Parathyroid adenoma (tissue), 2 donors: ENCODE results near the gene PRKCH.

Experiments
- H2AFZ ChIP-seq: fragments of 300-600 bp; sonication (generic); one replicate; pipeline ENCODE4 v1.7.0; 2017; ENCODE audit warnings: antibody characterized with exemption, mild to moderate bottlenecking
- H3K27ac ChIP-seq: fragments of 300-600 bp; sonication (generic); one replicate; pipeline ENCODE4 v1.7.0; 2017
- H3K27me3 ChIP-seq: fragments of 300-600 bp; sonication (generic); one replicate; pipeline ENCODE4 v1.7.0; 2017; ENCODE audit warnings: low read length; ENCODE audit not compliant: control insufficient read depth, insufficient read depth
- H3K36me3 ChIP-seq: fragments of 300-600 bp; sonication (generic); one replicate; pipeline ENCODE4 v1.7.0; 2017; ENCODE audit warnings: low read length; ENCODE audit not compliant: control insufficient read depth, insufficient read depth
- H3K4me1 ChIP-seq: fragments of 300-600 bp; sonication (generic); one replicate; pipeline ENCODE4 v1.7.0; 2017; ENCODE audit warnings: control low read depth
- H3K4me2 ChIP-seq: fragments of 300-600 bp; sonication (generic); one replicate; pipeline ENCODE4 v1.7.0; 2017; ENCODE audit warnings: low read length
- H3K4me3 ChIP-seq: fragments of 300-600 bp; sonication (generic); one replicate; pipeline ENCODE4 v1.7.0; 2017; ENCODE audit warnings: low read depth, low read length
- H3K79me2 ChIP-seq: fragments of 300-600 bp; sonication (generic); one replicate; pipeline ENCODE4 v1.7.0; 2017; ENCODE audit warnings: control low read depth
- H3K9ac ChIP-seq: fragments of 300-600 bp; sonication (generic); one replicate; pipeline ENCODE4 v1.7.0; 2017; ENCODE audit warnings: mild to moderate bottlenecking
- H3K9me3 ChIP-seq: fragments of 300-600 bp; sonication (generic); one replicate; pipeline ENCODE4 v1.7.0; 2017; ENCODE audit warnings: low read length; ENCODE audit not compliant: control insufficient read depth
- CTCF ChIP-seq: fragments of 300-600 bp; sonication (generic); IDR thresholded peaks from one replicate; pipeline ENCODE4 v1.7.0; 2017; ENCODE audit warnings: antibody characterized with exemption, mild to moderate bottlenecking
- donor health status: primary hyperparathyroidism.

The PRKCH gene

DNA sequence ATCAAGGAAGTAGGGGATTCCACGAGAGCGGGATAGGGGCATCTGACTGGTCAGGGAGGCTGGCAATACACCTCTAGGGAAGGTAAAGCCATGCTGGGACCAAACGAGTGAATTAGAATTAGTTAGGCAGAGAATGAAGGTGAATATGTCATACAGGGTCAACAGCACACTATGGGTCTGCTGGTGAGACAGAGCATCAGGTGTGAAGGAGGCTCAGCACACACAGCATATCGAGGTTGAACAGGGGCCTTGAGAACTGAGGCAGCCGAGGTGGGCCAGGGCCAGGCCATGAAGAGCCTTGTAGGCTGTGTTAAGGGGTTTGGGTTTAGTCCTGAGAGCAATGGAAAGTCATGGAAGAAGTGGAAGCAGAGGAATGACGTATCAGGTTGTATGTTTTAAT is 137.8 kb downstream of the PRKCH start:
- Histone ChIP-seq H3K4me3 (no peak overlapping the region), H2AFZ (no peak overlapping the region)
- TF ChIP-seq CTCF = no peak

GRCh38 chr14:61460063-61460462 is 138.7 kb downstream of the PRKCH start:
- H3K9me3 ChIP-seq = no peaks in the 10 kb centered on the region
- TF ChIP-seq CTCF = no peak

More for the DNA sequence above, 137.8 kb downstream of the PRKCH start:
- Histone ChIP-seq H3K27me3 (no peaks in the 10 kb centered on the region), H3K4me2 (no peak overlapping the region), H3K27ac (no peak overlapping the region), H3K4me1 (no peaks in the 10 kb centered on the region), H3K9me3 (no peaks in the 10 kb centered on the region), H3K9ac (no peak overlapping the region), H3K79me2 (peaks cover 3% of the 10 kb centered on the region), H3K36me3 (no peaks in the 10 kb centered on the region)

GRCh38 chr14:61460718-61461611 is 139.6 kb downstream of the PRKCH start:
- no peak overlapping the region for H2AFZ ChIP-seq
- H3K36me3 ChIP-seq = no peaks in the 10 kb centered on the region
- H3K27ac ChIP-seq = no peak overlapping the region
- H3K79me2 ChIP-seq = peaks cover 3% of the 10 kb centered on the region
- no peaks in the 10 kb centered on the region for H3K9me3 ChIP-seq
- no peak overlapping the region for H3K4me2 ChIP-seq
- H3K27me3 ChIP-seq = no peaks in the 10 kb centered on the region
- H3K4me1 ChIP-seq = no peaks in the 10 kb centered on the region
- TF ChIP-seq CTCF = no peak
- no peak overlapping the region for H3K9ac ChIP-seq
- H3K4me3 ChIP-seq = no peak overlapping the region

More at GRCh38 chr14:61460063-61460462, 138.7 kb downstream of the PRKCH start:
- no peak overlapping the region for H2AFZ ChIP-seq
- H3K4me3 ChIP-seq = no peak overlapping the region
- H3K36me3 ChIP-seq = no peaks in the 10 kb centered on the region
- H3K79me2 ChIP-seq = peaks cover 3% of the 10 kb centered on the region
- no peak overlapping the region for H3K9ac ChIP-seq
- no peak overlapping the region for H3K4me2 ChIP-seq
- H3K4me1 ChIP-seq = no peaks in the 10 kb centered on the region
- no peaks in the 10 kb centered on the region for H3K27me3 ChIP-seq
- H3K27ac ChIP-seq = no peak overlapping the region

- H3K4me3 ChIP-seq = no peak overlapping the region
- peaks cover under 1% of the 10 kb centered on the region for H3K79me2 ChIP-seq
- no peaks in the 10 kb centered on the region for H3K27me3 ChIP-seq
- H3K27ac ChIP-seq = no peak overlapping the region
- H3K9me3 ChIP-seq = no peaks in the 10 kb centered on the region
- H3K4me1 ChIP-seq = no peaks in the 10 kb centered on the region
- H3K36me3 ChIP-seq = no peaks in the 10 kb centered on the region
- H3K9ac ChIP-seq = no peak overlapping the region
- H3K4me2 ChIP-seq = no peak overlapping the region
- peak; percentile 82 for TF ChIP-seq CTCF
- no peak overlapping the region for H2AFZ ChIP-seq
Observed at GRCh38 chr14:61461808-61462275, 140.5 kb downstream of the PRKCH start.
